Measurements from ENCODE around the gene RASA2. TPM values are rescaled to one million over a fixed set of nuclear protein-coding genes. Genes with fewer than 3 reads are reported as not detected.

Gene RASA2
- total and polyA plus RNA-seq, 9 of the 15 experiments (the other 6 are each of a cell fraction or from before 2014, with no cell fraction given): 2.0 to 12.8 (median 9.5) TPM

DNA sequence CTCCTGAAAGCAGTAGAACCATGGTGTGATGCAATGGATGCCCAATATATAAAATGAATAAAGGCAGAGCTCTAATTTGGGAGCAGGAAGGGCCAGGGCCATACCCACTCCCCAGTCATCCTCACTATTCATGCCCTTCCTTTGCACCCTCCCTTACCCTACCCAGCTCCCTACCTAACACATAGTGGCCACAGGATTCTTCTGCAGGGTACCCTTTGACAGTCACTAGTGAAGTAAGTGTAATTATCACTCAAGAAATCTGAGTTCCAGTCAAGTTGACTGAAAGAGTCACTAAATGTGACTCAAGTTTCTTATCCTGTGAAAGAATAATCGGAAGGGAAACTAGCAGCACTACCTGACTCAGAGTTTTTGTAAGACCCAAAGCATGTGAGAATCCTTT lies 69.2 kb downstream of the RASA2 start (continued):
- TF ChIP-seq, protein P1, sequence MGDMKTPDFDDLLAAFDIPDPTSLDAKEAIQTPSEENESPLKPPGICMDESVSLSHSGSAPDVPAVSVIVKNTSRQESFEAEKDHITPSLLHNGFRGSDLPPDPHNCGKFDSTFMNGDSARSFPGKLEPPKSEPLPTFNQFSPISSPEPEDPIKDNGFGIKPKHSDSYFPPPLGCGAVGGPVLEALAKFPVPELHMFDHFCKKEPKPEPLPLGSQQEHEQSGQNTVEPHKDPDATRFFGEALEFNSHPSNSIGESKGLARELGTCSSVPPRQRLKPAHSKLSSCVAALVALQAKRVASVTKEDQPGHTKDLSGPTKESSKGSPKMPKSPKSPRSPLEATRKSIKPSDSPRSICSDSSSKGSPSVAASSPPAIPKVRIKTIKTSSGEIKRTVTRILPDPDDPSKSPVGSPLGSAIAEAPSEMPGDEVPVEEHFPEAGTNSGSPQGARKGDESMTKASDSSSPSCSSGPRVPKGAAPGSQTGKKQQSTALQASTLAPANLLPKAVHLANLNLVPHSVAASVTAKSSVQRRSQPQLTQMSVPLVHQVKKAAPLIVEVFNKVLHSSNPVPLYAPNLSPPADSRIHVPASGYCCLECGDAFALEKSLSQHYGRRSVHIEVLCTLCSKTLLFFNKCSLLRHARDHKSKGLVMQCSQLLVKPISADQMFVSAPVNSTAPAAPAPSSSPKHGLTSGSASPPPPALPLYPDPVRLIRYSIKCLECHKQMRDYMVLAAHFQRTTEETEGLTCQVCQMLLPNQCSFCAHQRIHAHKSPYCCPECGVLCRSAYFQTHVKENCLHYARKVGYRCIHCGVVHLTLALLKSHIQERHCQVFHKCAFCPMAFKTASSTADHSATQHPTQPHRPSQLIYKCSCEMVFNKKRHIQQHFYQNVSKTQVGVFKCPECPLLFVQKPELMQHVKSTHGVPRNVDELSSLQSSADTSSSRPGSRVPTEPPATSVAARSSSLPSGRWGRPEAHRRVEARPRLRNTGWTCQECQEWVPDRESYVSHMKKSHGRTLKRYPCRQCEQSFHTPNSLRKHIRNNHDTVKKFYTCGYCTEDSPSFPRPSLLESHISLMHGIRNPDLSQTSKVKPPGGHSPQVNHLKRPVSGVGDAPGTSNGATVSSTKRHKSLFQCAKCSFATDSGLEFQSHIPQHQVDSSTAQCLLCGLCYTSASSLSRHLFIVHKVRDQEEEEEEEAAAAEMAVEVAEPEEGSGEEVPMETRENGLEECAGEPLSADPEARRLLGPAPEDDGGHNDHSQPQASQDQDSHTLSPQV (IDR thresholded peaks at IDR 0.05): no peak
- TF ChIP-seq ZNF24 (IDR thresholded peaks at IDR 0.05) (no peak), ZNF586 (CRISPR knock-in tag; conservative IDR thresholded peaks at IDR 0.05) (no peak), FOXM1 (IDR thresholded peaks at IDR 0.05; ENCODE audit: low read depth) (no peak), FOXM1 (CRISPR knock-in tag; IDR thresholded peaks at IDR 0.05; ENCODE audit: low read depth) (no peak), RFX7 (CRISPR knock-in tag; IDR thresholded peaks at IDR 0.05) (no peak), ZFP30 (CRISPR knock-in tag; IDR thresholded peaks at IDR 0.05; ENCODE audit: borderline replicate concordance) (no peak), ZNF311 (CRISPR knock-in tag; IDR thresholded peaks at IDR 0.05) (no peak)
- TF ChIP-seq, protein P2, sequence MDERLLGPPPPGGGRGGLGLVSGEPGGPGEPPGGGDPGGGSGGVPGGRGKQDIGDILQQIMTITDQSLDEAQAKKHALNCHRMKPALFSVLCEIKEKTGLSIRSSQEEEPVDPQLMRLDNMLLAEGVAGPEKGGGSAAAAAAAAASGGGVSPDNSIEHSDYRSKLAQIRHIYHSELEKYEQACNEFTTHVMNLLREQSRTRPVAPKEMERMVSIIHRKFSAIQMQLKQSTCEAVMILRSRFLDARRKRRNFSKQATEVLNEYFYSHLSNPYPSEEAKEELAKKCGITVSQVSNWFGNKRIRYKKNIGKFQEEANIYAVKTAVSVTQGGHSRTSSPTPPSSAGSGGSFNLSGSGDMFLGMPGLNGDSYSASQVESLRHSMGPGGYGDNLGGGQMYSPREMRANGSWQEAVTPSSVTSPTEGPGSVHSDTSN (CRISPR knock-in tag; IDR thresholded peaks at IDR 0.05; ENCODE audit: low read depth): no peak
- TF ChIP-seq, protein P2 (tag; conservative IDR thresholded peaks at IDR 0.05; ENCODE audit: low read depth): 0 out of 2 replicates have a peak, but pooled peaks have one; percentile 7
- TF ChIP-seq, protein P3, sequence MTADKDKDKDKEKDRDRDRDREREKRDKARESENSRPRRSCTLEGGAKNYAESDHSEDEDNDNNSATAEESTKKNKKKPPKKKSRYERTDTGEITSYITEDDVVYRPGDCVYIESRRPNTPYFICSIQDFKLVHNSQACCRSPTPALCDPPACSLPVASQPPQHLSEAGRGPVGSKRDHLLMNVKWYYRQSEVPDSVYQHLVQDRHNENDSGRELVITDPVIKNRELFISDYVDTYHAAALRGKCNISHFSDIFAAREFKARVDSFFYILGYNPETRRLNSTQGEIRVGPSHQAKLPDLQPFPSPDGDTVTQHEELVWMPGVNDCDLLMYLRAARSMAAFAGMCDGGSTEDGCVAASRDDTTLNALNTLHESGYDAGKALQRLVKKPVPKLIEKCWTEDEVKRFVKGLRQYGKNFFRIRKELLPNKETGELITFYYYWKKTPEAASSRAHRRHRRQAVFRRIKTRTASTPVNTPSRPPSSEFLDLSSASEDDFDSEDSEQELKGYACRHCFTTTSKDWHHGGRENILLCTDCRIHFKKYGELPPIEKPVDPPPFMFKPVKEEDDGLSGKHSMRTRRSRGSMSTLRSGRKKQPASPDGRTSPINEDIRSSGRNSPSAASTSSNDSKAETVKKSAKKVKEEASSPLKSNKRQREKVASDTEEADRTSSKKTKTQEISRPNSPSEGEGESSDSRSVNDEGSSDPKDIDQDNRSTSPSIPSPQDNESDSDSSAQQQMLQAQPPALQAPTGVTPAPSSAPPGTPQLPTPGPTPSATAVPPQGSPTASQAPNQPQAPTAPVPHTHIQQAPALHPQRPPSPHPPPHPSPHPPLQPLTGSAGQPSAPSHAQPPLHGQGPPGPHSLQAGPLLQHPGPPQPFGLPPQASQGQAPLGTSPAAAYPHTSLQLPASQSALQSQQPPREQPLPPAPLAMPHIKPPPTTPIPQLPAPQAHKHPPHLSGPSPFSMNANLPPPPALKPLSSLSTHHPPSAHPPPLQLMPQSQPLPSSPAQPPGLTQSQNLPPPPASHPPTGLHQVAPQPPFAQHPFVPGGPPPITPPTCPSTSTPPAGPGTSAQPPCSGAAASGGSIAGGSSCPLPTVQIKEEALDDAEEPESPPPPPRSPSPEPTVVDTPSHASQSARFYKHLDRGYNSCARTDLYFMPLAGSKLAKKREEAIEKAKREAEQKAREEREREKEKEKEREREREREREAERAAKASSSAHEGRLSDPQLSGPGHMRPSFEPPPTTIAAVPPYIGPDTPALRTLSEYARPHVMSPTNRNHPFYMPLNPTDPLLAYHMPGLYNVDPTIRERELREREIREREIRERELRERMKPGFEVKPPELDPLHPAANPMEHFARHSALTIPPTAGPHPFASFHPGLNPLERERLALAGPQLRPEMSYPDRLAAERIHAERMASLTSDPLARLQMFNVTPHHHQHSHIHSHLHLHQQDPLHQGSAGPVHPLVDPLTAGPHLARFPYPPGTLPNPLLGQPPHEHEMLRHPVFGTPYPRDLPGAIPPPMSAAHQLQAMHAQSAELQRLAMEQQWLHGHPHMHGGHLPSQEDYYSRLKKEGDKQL (CRISPR knock-in tag; IDR thresholded peaks at IDR 0.05; ENCODE audit: borderline replicate concordance): no peak
- TF ChIP-seq, protein P4, sequence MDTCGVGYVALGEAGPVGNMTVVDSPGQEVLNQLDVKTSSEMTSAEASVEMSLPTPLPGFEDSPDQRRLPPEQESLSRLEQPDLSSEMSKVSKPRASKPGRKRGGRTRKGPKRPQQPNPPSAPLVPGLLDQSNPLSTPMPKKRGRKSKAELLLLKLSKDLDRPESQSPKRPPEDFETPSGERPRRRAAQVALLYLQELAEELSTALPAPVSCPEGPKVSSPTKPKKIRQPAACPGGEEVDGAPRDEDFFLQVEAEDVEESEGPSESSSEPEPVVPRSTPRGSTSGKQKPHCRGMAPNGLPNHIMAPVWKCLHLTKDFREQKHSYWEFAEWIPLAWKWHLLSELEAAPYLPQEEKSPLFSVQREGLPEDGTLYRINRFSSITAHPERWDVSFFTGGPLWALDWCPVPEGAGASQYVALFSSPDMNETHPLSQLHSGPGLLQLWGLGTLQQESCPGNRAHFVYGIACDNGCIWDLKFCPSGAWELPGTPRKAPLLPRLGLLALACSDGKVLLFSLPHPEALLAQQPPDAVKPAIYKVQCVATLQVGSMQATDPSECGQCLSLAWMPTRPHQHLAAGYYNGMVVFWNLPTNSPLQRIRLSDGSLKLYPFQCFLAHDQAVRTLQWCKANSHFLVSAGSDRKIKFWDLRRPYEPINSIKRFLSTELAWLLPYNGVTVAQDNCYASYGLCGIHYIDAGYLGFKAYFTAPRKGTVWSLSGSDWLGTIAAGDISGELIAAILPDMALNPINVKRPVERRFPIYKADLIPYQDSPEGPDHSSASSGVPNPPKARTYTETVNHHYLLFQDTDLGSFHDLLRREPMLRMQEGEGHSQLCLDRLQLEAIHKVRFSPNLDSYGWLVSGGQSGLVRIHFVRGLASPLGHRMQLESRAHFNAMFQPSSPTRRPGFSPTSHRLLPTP (IDR thresholded peaks at IDR 0.05; ENCODE audit: borderline replicate concordance, extremely low read depth, insufficient read length): no peak

All from K562 (cell line).